Inflammatory macrophage (primary cell): ENCODE measurements around the gene NCBP3.
"Not testable (repeated sequence)": the region's sequence is repeated elsewhere in the genome, so short reads cannot be mapped to it uniquely, and the experiment has no call there.

Experiments used
- DNase-seq, 2 donors: peaks; one replicate each; pipeline ENCODE4 v3.0.0-alpha.2; 2020 to 2022

Gene NCBP3

GRCh38 chr17:3846437-3847164 lies 555 bp upstream of the NCBP3 start:
- DNase-seq: no peak

- DNase-seq: peak in 1 of 2 donors; percentile 22
These were observed 790 bp downstream of the NCBP3 start for GRCh38 chr17:3845291-3845620.

GRCh38 chr17:3844556-3844955 lies 1.5 kb downstream of the NCBP3 start:
- not testable (repeated sequence) for DNase-seq

- peak; percentile 33 to 34 for DNase-seq
These were observed 2.0 kb downstream of the NCBP3 start for GRCh38 chr17:3843935-3844516.

GRCh38 chr17:3838206-3838605 lies 7.8 kb downstream of the NCBP3 start:
- no peak for DNase-seq

- no peak for DNase-seq
These were observed 9.5 kb downstream of the NCBP3 start for GRCh38 chr17:3836551-3836950.

GRCh38 chr17:3835410-3836229 lies 10.4 kb downstream of the NCBP3 start:
- peak; percentile 41 to 66 for DNase-seq

- peak; percentile 90 for DNase-seq
These were observed 11.2 kb downstream of the NCBP3 start for GRCh38 chr17:3834811-3835210.

GRCh38 chr17:3828852-3829232 lies 17.2 kb downstream of the NCBP3 start:
- no peak for DNase-seq

- no peak for DNase-seq
These were observed 17.7 kb downstream of the NCBP3 start for GRCh38 chr17:3828151-3828851.

GRCh38 chr17:3827124-3827773 lies 18.8 kb downstream of the NCBP3 start:
- DNase-seq: peak; percentile 78 to 85

- no peak for DNase-seq
These were observed 19.9 kb downstream of the NCBP3 start for GRCh38 chr17:3826191-3826590.

GRCh38 chr17:3821101-3821500 lies 24.9 kb downstream of the NCBP3 start:
- DNase-seq: no peak

- DNase-seq: peak in 1 of 2 donors; percentile 82
These were observed 27.3 kb downstream of the NCBP3 start for GRCh38 chr17:3818786-3819185.

- DNase-seq: no peak
These were observed 28.0 kb downstream of the NCBP3 start for GRCh38 chr17:3817851-3818605.

GRCh38 chr17:3815925-3816324 lies 30.1 kb downstream of the NCBP3 start:
- DNase-seq: no peak

- DNase-seq: no peak
These were observed 30.9 kb downstream of the NCBP3 start for GRCh38 chr17:3815122-3815521.

GRCh38 chr17:3814361-3814760 lies 31.7 kb downstream of the NCBP3 start:
- no peak for DNase-seq

GRCh38 chr17:3813171-3813570 lies 32.9 kb downstream of the NCBP3 start:
- no peak for DNase-seq

GRCh38 chr17:3812771-3813170 lies 33.3 kb downstream of the NCBP3 start:
- no peak for DNase-seq

GRCh38 chr17:3812284-3812683 lies 33.8 kb downstream of the NCBP3 start:
- DNase-seq: no peak

GRCh38 chr17:3810019-3810418 lies 36.0 kb downstream of the NCBP3 start:
- DNase-seq: no peak
